Spleen (tissue), 7 donors: ENCODE data around the gene FAM3C.

Experiments used
- POLR2A ChIP-seq, 3 donors: fragments of 450-650 bp; IDR thresholded peaks; one replicate each; pipeline ENCODE4 v1.5.1; 2017; ENCODE audit warnings: antibody characterized with exemption in 3 of 3, mild to moderate bottlenecking in 1 of 3
- TF ChIP-seq, protein P1 (sequence below), 11 experiments: fragments of 200-600 bp in 7 of 11; fragments of 450-650 bp in 4 of 11; sonication (generic) in 4 of 11; IDR thresholded peaks in 8 of 11; conservative IDR thresholded peaks in 3 of 11; 1 replicate in 7 of 11; 2 replicates in 4 of 11; pipeline versions ENCODE4 v1.4.0 to v1.8.0; 2016 to 2021; ENCODE audit warnings: antibody characterized with exemption in 11 of 11, inconsistent platforms in 4 of 11, mild to moderate bottlenecking in 1 of 11
- donor health status: DM: no; HTN: no; CAD: no; lungs with moderate emphysema.
- donor health status: DM: no; HTN: no; CAD: no.
- donor health status: DM: no; HTN: no; CAD: no.

GRCh38 chr7:121390109-121390508 is 6.0 kb downstream of the FAM3C start:
- no peak for TF ChIP-seq POLR2A (IDR thresholded peaks at IDR 0.05)
- TF ChIP-seq, protein P1, sequence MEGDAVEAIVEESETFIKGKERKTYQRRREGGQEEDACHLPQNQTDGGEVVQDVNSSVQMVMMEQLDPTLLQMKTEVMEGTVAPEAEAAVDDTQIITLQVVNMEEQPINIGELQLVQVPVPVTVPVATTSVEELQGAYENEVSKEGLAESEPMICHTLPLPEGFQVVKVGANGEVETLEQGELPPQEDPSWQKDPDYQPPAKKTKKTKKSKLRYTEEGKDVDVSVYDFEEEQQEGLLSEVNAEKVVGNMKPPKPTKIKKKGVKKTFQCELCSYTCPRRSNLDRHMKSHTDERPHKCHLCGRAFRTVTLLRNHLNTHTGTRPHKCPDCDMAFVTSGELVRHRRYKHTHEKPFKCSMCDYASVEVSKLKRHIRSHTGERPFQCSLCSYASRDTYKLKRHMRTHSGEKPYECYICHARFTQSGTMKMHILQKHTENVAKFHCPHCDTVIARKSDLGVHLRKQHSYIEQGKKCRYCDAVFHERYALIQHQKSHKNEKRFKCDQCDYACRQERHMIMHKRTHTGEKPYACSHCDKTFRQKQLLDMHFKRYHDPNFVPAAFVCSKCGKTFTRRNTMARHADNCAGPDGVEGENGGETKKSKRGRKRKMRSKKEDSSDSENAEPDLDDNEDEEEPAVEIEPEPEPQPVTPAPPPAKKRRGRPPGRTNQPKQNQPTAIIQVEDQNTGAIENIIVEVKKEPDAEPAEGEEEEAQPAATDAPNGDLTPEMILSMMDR (IDR thresholded peaks at IDR 0.05 in 8 of 11, conservative IDR thresholded peaks at IDR 0.05 in 3 of 11): no peak
